ENCODE data around the gene TPRKB.

TPRKB gene

GRCh38 chr2:73772819-73773218, 35.7 kb upstream of the TPRKB start:
- no peak overlapping the region for H3K4me3 ChIP-seq (ENCODE audit: low read depth, low read length)
- DNase-seq (ENCODE audit: low read depth), result no peak
- TF ChIP-seq CTCF (IDR thresholded peaks at IDR 0.05; ENCODE audit: low read depth, low read length, missing control alignments), result no peak

- no peak for DNase-seq (ENCODE audit: low read depth)
- H3K4me3 ChIP-seq (ENCODE audit: low read depth, low read length), result no peak overlapping the region
- no peak for TF ChIP-seq CTCF (IDR thresholded peaks at IDR 0.05; ENCODE audit: low read depth, low read length, missing control alignments)
Observed at GRCh38 chr2:73770725-73771124, 33.6 kb upstream of the TPRKB start.

GRCh38 chr2:73766994-73767393, 29.8 kb upstream of the TPRKB start:
- H3K4me3 ChIP-seq (ENCODE audit: low read depth, low read length), result no peak overlapping the region
- TF ChIP-seq CTCF (IDR thresholded peaks at IDR 0.05; ENCODE audit: low read depth, low read length, missing control alignments), result no peak

GRCh38 chr2:73766349-73766748, 29.2 kb upstream of the TPRKB start:
- DNase-seq (ENCODE audit: low read depth), result no peak
- no peak for TF ChIP-seq CTCF (IDR thresholded peaks at IDR 0.05; ENCODE audit: low read depth, low read length, missing control alignments)
- no peak overlapping the region for H3K4me3 ChIP-seq (ENCODE audit: low read depth, low read length)

More at GRCh38 chr2:73766994-73767393, 29.8 kb upstream of the TPRKB start:
- no peak for DNase-seq (ENCODE audit: low read depth)

- TF ChIP-seq CTCF (IDR thresholded peaks at IDR 0.05; ENCODE audit: low read depth, low read length, missing control alignments), result no peak
- no peak for DNase-seq (ENCODE audit: low read depth)
Observed at GRCh38 chr2:73764945-73765344, 27.8 kb upstream of the TPRKB start.

GRCh38 chr2:73762571-73762970, 25.4 kb upstream of the TPRKB start:
- H3K4me3 ChIP-seq (ENCODE audit: low read depth, low read length), result no peak overlapping the region
- no peak for DNase-seq (ENCODE audit: low read depth)
- no peak for TF ChIP-seq CTCF (IDR thresholded peaks at IDR 0.05; ENCODE audit: low read depth, low read length, missing control alignments)

More at GRCh38 chr2:73764945-73765344, 27.8 kb upstream of the TPRKB start:
- H3K4me3 ChIP-seq (ENCODE audit: low read depth, low read length), result no peak overlapping the region

GRCh38 chr2:73759904-73760303, 22.8 kb upstream of the TPRKB start:
- H3K4me3 ChIP-seq (ENCODE audit: low read depth, low read length), result no peak overlapping the region
- DNase-seq (ENCODE audit: low read depth), result no peak
- no peak for TF ChIP-seq CTCF (IDR thresholded peaks at IDR 0.05; ENCODE audit: low read depth, low read length, missing control alignments)
